ENCODE data around the gene GLYATL3.

DNA sequence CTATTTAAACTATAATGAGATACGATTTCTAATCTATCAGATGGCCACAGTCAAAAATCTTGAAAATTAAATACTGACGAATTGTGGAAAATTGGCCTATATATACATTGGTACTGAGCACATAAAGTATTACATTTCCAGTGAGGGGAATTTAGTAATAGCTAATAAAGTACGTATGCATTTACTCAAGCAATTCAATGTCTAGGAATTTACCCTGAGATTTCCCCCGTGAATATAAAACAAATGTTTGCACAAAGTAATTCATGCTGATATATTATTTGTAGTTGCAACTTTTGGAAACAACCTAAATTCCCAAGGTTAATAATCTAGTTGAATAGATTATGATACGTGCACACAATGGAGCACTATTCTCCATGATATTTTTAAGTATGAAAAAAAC lies 36.1 kb downstream of the GLYATL3 start:
- no peak for TF ChIP-seq POLR2AphosphoS5 (IDR thresholded peaks at IDR 0.05; ENCODE audit: low read depth, low read length)
- TF ChIP-seq POLR2A (IDR thresholded peaks at IDR 0.05; ENCODE audit: low read depth, low read length), result no peak
- no peak for TF ChIP-seq TAF1 (IDR thresholded peaks at IDR 0.05; ENCODE audit: low read depth, low read length)
- TF ChIP-seq PAX5 (IDR thresholded peaks at IDR 0.05; ENCODE audit: insufficient read depth, low read length, severe bottlenecking), result no peak
- no peak for TF ChIP-seq SPI1 (IDR thresholded peaks at IDR 0.05; ENCODE audit: low read depth, low read length)

Data from GM12891 (cell line).